Right atrium auricular region (tissue), 2 donors: ENCODE results near the gene CWH43. TPM values are rescaled to one million over a fixed set of nuclear protein-coding genes. Genes with fewer than 3 reads are reported as not detected.

ENCODE experiments used
- DNase-seq: peaks from one replicate; pipeline ENCODE4 v3.0.0-alpha.2; 2019; ENCODE audit warnings: low spot score
- H3K27ac ChIP-seq, 2 donors: fragments of 200-600 bp; sonication (generic); 1 replicate in 1 of 2; 2 replicates in 1 of 2; pipeline ENCODE4 v1.5.1; 2016 to 2019
- H3K27me3 ChIP-seq, 2 donors: fragments of 200-600 bp; sonication (generic); one replicate each; pipeline versions ENCODE4 v1.5.1 to v1.6.0; 2017 to 2019
- H3K36me3 ChIP-seq: fragments of 200-600 bp; sonication (generic); one replicate; pipeline ENCODE4 v1.5.1; 2016
- H3K4me1 ChIP-seq, 2 donors: fragments of 200-600 bp; sonication (generic); one replicate each; pipeline versions ENCODE4 v1.5.1 to v1.6.0; 2017 to 2019
- H3K4me3 ChIP-seq, 2 donors: fragments of 200-600 bp; sonication (generic); 1 replicate in 1 of 2; 2 replicates in 1 of 2; pipeline ENCODE4 v1.5.1; 2017 to 2019; ENCODE audit warnings: mild to moderate bottlenecking in 1 of 2, moderate library complexity in 1 of 2
- H3K9me3 ChIP-seq, 2 donors: fragments of 200-600 bp; sonication (generic); one replicate each; pipeline ENCODE4 v1.5.1; 2019
- total RNA-seq, 2 donors: library from RNA; depleted of rRNA; stranded (reverse); fragments of >200 nt; gene quantifications; one replicate each; pipeline ENCODE4 v1.1.0, GENCODE V29; 2016
- TF ChIP-seq, protein P1 (sequence below), 2 donors: fragments of 200-600 bp; sonication (generic); IDR thresholded peaks; one replicate each; pipeline ENCODE4 v1.5.1; 2019; ENCODE audit warnings: antibody characterized with exemption in 2 of 2

Gene CWH43
- total RNA-seq, result not detected

DNA sequence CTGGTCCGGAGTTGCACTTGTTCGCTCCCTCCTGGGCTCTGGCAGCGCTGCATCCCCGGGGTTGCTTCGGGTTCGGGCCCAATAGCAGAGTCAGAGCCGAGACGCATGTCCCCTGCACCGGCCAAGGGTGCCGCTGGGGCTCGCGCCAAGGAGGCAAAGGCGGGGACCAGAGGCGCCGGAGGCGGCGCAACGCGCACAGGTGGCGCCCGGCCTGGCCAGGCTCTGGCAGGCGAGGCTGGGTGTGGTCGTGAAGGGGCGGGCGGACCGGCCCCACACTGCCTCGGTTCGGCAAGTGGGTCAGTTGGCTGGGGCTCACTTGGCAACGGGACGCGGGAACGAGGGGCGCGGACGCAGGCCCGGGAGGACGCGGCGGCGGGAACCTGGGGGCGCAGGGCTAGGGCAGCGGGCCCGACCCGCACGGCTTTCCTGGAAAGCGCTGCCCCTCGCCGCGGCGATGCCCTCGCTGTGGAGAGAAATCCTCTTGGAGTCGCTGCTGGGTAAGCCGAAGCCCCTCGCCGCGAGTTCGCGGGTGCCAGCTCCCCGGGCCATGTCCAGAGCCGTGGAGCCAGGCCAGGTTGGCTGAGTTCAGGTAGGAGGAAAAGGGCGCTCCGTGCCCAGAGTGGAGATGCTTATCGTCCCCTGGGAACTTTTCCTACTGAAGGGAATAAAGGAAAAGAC is at the start of gene CWH43:
TSS of gene CWH43 (plus strand) at position 300 of the 678 bp plus-strand sequence. CDS start at position 455, 155 bp downstream.
- Histone ChIP-seq H3K4me1 (peaks cover 0 to 8% of the 10 kb centered on the region in 2 donors), H3K27ac (no peak within 1 kb of the TSS), H3K4me3 (peak within 1 kb of the TSS in 1 of 2 donors; percentile 29), H3K27me3 (peaks cover 5% of the 10 kb centered on the region in 2 donors), H3K9me3 (no peaks in the 10 kb centered on the region), H3K36me3 (no peaks in the 10 kb centered on the region)
- TF ChIP-seq, protein P1, sequence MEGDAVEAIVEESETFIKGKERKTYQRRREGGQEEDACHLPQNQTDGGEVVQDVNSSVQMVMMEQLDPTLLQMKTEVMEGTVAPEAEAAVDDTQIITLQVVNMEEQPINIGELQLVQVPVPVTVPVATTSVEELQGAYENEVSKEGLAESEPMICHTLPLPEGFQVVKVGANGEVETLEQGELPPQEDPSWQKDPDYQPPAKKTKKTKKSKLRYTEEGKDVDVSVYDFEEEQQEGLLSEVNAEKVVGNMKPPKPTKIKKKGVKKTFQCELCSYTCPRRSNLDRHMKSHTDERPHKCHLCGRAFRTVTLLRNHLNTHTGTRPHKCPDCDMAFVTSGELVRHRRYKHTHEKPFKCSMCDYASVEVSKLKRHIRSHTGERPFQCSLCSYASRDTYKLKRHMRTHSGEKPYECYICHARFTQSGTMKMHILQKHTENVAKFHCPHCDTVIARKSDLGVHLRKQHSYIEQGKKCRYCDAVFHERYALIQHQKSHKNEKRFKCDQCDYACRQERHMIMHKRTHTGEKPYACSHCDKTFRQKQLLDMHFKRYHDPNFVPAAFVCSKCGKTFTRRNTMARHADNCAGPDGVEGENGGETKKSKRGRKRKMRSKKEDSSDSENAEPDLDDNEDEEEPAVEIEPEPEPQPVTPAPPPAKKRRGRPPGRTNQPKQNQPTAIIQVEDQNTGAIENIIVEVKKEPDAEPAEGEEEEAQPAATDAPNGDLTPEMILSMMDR (IDR thresholded peaks at IDR 0.05), result no peak
- no peak for DNase-seq

DNA sequence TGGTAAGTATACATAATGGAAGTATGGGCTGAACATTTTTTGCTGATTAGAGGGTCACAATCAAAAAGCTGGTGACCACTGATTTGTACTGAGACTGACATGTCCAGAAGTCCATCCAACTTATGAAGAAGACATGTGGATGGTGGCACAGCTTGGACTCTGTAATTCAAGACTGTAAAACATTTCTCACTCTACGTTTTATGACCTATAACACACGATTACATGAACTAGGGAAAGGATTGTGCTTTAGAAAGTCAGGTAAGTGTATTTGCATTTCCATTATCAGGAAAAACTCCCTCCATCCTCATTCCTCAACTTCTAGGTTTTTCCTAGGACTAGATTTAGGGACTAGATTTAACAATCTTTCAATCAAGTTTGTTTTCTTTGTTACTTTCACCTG is 49.0 kb upstream of the CWH43 start:
- Histone ChIP-seq H3K27ac (no peak overlapping the region), H3K36me3 (no peaks in the 10 kb centered on the region), H3K9me3 (peaks cover 0 to 7% of the 10 kb centered on the region in 2 donors), H3K27me3 (no peaks in the 10 kb centered on the region), H3K4me1 (no peaks in the 10 kb centered on the region), H3K4me3 (no peak overlapping the region)
- TF ChIP-seq, protein P1 (IDR thresholded peaks at IDR 0.05), result no peak
- no peak for DNase-seq

DNA sequence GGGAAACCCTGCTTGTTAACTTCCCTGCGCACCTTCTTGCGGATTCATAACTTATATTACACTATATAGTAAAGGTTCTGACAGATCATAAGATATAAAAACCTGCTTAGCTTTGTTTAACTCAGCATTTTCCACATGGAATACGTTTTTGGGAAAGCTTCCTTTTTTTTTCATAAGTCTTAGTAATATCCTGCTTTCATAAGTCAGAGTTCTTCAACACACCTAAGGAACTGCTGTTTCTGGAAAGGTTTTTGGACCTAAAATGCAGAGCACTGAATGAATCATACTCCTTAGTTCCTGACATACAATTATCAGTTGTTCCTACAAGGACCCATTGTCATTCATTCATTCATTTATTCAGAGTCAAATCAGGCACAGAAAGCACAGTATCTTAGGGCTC is 47.2 kb upstream of the CWH43 start:
- TF ChIP-seq, protein P1 (IDR thresholded peaks at IDR 0.05), result no peak
- Histone ChIP-seq H3K4me1 (no peaks in the 10 kb centered on the region), H3K27me3 (no peaks in the 10 kb centered on the region), H3K9me3 (peaks cover 0 to 7% of the 10 kb centered on the region in 2 donors), H3K27ac (no peak overlapping the region), H3K36me3 (no peaks in the 10 kb centered on the region), H3K4me3 (no peak overlapping the region)
- DNase-seq, result no peak

DNA sequence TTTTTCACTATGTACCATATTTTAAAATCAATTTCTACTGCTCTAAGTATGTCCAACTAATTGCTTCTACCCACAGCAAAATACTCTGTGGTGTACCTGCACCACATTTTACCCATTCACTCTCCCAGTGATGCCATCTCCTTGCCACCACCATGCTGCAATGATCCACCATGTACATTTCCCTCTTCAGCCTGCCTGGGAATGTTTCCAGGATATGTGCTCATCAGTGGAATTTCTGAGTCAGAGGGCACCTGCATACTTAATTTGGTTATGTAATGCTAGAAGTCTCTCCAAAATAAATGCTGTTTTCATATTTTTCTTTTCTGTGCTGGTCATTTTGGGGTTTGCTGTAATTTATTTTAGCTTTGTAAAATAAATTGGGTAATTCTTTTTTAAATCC is 46.3 kb upstream of the CWH43 start:
- H3K4me3 ChIP-seq, result no peak overlapping the region
- TF ChIP-seq, protein P1 (IDR thresholded peaks at IDR 0.05), result no peak
- no peaks in the 10 kb centered on the region for H3K4me1 ChIP-seq
- H3K27me3 ChIP-seq, result no peaks in the 10 kb centered on the region
- DNase-seq, result no peak
- peaks cover 0 to 7% of the 10 kb centered on the region in 2 donors for H3K9me3 ChIP-seq
- H3K36me3 ChIP-seq, result no peaks in the 10 kb centered on the region
- H3K27ac ChIP-seq, result no peak overlapping the region

DNA sequence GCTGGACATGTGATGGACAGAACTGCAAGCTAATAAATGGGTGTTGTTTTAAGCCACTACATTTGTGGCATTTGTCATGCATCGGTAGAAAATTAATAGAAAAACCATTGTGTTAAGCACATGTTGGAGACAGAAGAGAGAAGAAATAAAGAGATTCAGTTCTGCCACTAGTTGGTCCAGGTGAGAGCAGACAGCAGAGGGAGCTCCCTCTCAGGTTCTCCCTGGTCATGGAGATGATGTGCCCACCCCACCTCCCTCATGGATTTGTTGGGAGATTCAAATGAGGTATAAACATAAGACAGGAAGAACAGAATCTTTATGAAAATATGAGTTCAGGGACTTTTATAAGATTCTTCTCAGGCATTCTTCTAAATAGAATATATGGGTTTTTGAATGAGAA is 42.7 kb upstream of the CWH43 start:
- DNase-seq, result no peak
- H3K27me3 ChIP-seq, result no peaks in the 10 kb centered on the region
- H3K27ac ChIP-seq, result no peak overlapping the region
- no peaks in the 10 kb centered on the region for H3K36me3 ChIP-seq
- no peaks in the 10 kb centered on the region for H3K4me1 ChIP-seq
- peaks cover 0 to 2% of the 10 kb centered on the region in 2 donors for H3K9me3 ChIP-seq
- TF ChIP-seq, protein P1 (IDR thresholded peaks at IDR 0.05), result no peak
- H3K4me3 ChIP-seq, result no peak overlapping the region

DNA sequence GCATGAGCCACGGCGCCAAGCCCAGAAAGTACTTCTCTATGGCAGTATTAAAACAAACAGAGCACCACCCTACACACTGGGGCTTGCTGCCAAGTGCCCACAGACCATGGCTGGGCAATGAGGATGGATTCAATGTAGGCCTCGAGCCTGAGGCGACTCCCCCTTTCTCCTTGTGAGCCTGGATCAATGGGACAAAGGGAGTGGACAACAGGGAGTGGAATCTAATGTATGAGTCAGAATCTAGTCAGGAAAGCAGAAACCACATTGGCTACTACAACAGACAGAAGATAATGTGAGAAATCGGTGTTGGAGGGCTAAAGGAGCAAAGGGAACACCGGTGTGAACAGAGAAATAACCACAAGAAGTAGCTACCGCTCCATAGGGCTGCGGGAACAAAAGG is 41.8 kb upstream of the CWH43 start:
- Histone ChIP-seq H3K4me1 (no peaks in the 10 kb centered on the region), H3K9me3 (no peaks in the 10 kb centered on the region), H3K27ac (no peak overlapping the region), H3K27me3 (no peaks in the 10 kb centered on the region), H3K36me3 (no peaks in the 10 kb centered on the region), H3K4me3 (no peak overlapping the region)
- DNase-seq, result no peak
- TF ChIP-seq, protein P1 (IDR thresholded peaks at IDR 0.05), result no peak
